GM23338 (cell line): ENCODE results near the gene PPP1R13L. TPM values are rescaled to one million over a fixed set of nuclear protein-coding genes. Genes with fewer than 3 reads are reported as not detected.

Source experiments
- ATAC-seq: fragments of 200-7000 bp; cut with Tn5 transposase; 3 replicates; pipeline ENCODE4 v1.9.1; 2020
- DNase-seq: peaks from one replicate; pipeline ENCODE4 v3.0.0-alpha.2; 2015; ENCODE audit warnings: low spot score
- H2AFZ ChIP-seq: fragments of 200-600 bp; sonication (generic); 2 replicates; pipeline ENCODE4 v1.8.0; 2016; ENCODE audit warnings: antibody characterized with exemption, mild to moderate bottlenecking, moderate library complexity
- H3F3A ChIP-seq: fragments of 200-600 bp; sonication (generic); replicated peaks from 2 replicates; pipeline ENCODE4 v1.8.0; 2017; ENCODE audit warnings: antibody characterized with exemption, mixed run types, low read depth
- H3K27ac ChIP-seq: fragments of 200-600 bp; sonication (generic); 2 replicates; pipeline ENCODE4 v1.6.1; 2016; ENCODE audit warnings: low read depth
- H3K27me3 ChIP-seq: fragments of 200-600 bp; sonication (generic); 2 replicates; pipeline ENCODE4 v1.8.0; 2016; ENCODE audit warnings: mild to moderate bottlenecking, mixed run types, moderate library complexity; ENCODE audit not compliant: insufficient read depth
- H3K36me3 ChIP-seq: fragments of 200-600 bp; sonication (generic); 2 replicates; pipeline ENCODE4 v1.8.0; 2016; ENCODE audit warnings: mild to moderate bottlenecking; ENCODE audit not compliant: insufficient read depth
- H3K4me1 ChIP-seq: fragments of 200-600 bp; sonication (generic); 2 replicates; pipeline ENCODE4 v1.8.0; 2016; ENCODE audit warnings: mild to moderate bottlenecking, moderate library complexity; ENCODE audit not compliant: insufficient read depth
- H3K4me2 ChIP-seq: fragments of 200-600 bp; sonication (generic); 2 replicates; pipeline ENCODE4 v1.7.1; 2017; ENCODE audit warnings: mixed run types
- H3K4me3 ChIP-seq: fragments of 200-600 bp; sonication (generic); 2 replicates; pipeline ENCODE4 v1.6.1; 2016; ENCODE audit warnings: mixed run types
- H3K79me2 ChIP-seq: fragments of 200-600 bp; sonication (generic); replicated peaks from 2 replicates; pipeline ENCODE4 v1.8.0; 2017; ENCODE audit warnings: mild to moderate bottlenecking; ENCODE audit not compliant: insufficient read depth
- H3K9me2 ChIP-seq: fragments of 200-600 bp; sonication (generic); 2 replicates; pipeline ENCODE4 v1.8.0; 2017; ENCODE audit not compliant: insufficient read depth
- H4K20me1 ChIP-seq: fragments of 200-600 bp; sonication (generic); replicated peaks from 2 replicates; pipeline ENCODE4 v1.8.0; 2017; ENCODE audit warnings: mild to moderate bottlenecking; ENCODE audit not compliant: insufficient read depth
- H3K27ac Mint-ChIP-seq: 2 replicates; pipeline ENCODE4 v1.8.0; 2020; ENCODE audit warnings: inconsistent platforms, mild to moderate bottlenecking, moderate library complexity, mixed read lengths
- H3K27me3 Mint-ChIP-seq: 3 replicates; pipeline ENCODE4 v1.8.0; 2022; ENCODE audit warnings: low read depth, mild to moderate bottlenecking, moderate library complexity, mixed read lengths, inconsistent platforms; ENCODE audit not compliant: insufficient read depth, poor library complexity
- H3K36me3 Mint-ChIP-seq: 3 replicates; pipeline ENCODE4 v1.8.0; 2021; ENCODE audit warnings: low read depth, mild to moderate bottlenecking, inconsistent platforms, moderate library complexity, mixed read lengths
- H3K4me1 Mint-ChIP-seq: 3 replicates; pipeline ENCODE4 v1.8.0; 2020; ENCODE audit warnings: mild to moderate bottlenecking, inconsistent platforms, mixed read lengths
- H3K4me3 Mint-ChIP-seq: 3 replicates; pipeline ENCODE4 v1.8.0; 2021; ENCODE audit warnings: moderate library complexity, mild to moderate bottlenecking, inconsistent platforms, mixed read lengths
- H3K9me3 Mint-ChIP-seq: 3 replicates; pipeline ENCODE4 v1.8.0; 2020; ENCODE audit warnings: moderate library complexity, mild to moderate bottlenecking, inconsistent platforms, mixed read lengths
- CTCF ChIP-seq, 2 experiments: fragments of 200-600 bp in 1 of 2; sonication (generic) in 1 of 2; conservative IDR thresholded peaks; 2 replicates each; pipeline versions ENCODE4 v1.5.1 to v1.6.1; 2016 to 2017; ENCODE audit warnings: antibody characterized with exemption in 2 of 2, low read depth in 2 of 2, mild to moderate bottlenecking in 2 of 2, moderate library complexity in 1 of 2
- EZH2 ChIP-seq: fragments of 200-600 bp; sonication (generic); IDR thresholded peaks from one replicate; pipeline ENCODE4 v1.8.0; 2017; ENCODE audit warnings: antibody characterized with exemption, mild to moderate bottlenecking, low read depth; ENCODE audit not compliant: unreplicated experiment
- EZH2phosphoT487 ChIP-seq: fragments of 200-600 bp; sonication (generic); IDR thresholded peaks from one replicate; pipeline ENCODE4 v1.8.1; 2018; ENCODE audit warnings: antibody characterized with exemption; ENCODE audit not compliant: unreplicated experiment
- NANOG ChIP-seq: IDR thresholded peaks from 2 replicates; pipeline ENCODE4 v1.6.1; 2016; ENCODE audit warnings: antibody characterized with exemption, borderline replicate concordance
- STAT1 ChIP-seq: IDR thresholded peaks from one replicate; pipeline ENCODE4 v1.6.1; 2016; ENCODE audit warnings: antibody characterized with exemption; ENCODE audit not compliant: unreplicated experiment
- ZNF114 ChIP-seq: fragments of 250-450 bp; sonication (Bioruptor Pico); IDR thresholded peaks from 2 replicates; pipeline ENCODE4 v1.5.0; 2020; ENCODE audit warnings: mild to moderate bottlenecking, moderate library complexity
- ZNF331 ChIP-seq: fragments of 250-450 bp; sonication (Bioruptor Pico); IDR thresholded peaks from 2 replicates; pipeline ENCODE4 v1.5.0; 2020; ENCODE audit warnings: low read depth, mild to moderate bottlenecking, moderate library complexity
- polyA plus RNA-seq: library from polyadenylated mRNA; unstranded; fragments of >200 nt; fragmentation: Nextera tagmentation; extraction: Ambion mirVana; gene quantifications from 2 replicates; pipeline ENCODE4 v1.2.1, GENCODE V29; 2016
- total RNA-seq: library from RNA; depleted of rRNA; stranded (reverse); fragments of >200 nt; shearing (Covaris generic); gene quantifications from 2 replicates; pipeline ENCODE4 v1.2.3, GENCODE V29; 2014
- TF ChIP-seq, protein P1 (sequence below): IDR thresholded peaks from one replicate; pipeline ENCODE4 v1.6.1; 2018; ENCODE audit warnings: antibody characterized with exemption; ENCODE audit not compliant: unreplicated experiment

Gene PPP1R13L
- total and polyA plus RNA-seq, 2 experiments from 2014 or later: 9.6 to 15.5 TPM

DNA sequence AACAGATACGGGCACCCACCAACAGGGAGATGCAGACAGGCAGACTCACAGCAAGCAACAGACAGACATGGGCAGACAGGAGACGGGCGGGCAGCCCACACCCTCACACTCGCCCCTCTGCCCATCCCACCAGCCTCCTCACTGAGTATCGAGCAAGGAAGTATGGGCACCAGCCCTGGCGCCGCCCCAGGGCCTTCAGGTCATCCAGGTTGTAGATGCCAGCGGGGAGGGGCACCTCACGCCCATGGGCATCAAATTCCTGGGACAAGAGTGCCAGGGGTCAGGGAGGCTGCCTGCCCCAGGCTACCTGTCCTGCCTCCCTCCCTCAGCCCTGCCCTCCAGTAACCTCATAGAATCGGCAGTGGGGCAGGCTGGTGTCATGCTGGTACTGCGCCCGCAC is 40.2 kb downstream of the PPP1R13L start:
- H3K36me3 ChIP-seq: peaks cover 24% of the 10 kb centered on the region

More for the DNA sequence above, 40.2 kb downstream of the PPP1R13L start:
- H3K27ac ChIP-seq: no peak overlapping the region
- peaks cover 15% of the 10 kb centered on the region for H3K27me3 Mint-ChIP-seq
- peaks cover 23% of the 10 kb centered on the region for H3K79me2 ChIP-seq
- peaks cover 46% of the 10 kb centered on the region for H3K36me3 Mint-ChIP-seq
- no peak overlapping the region for H3K4me3 Mint-ChIP-seq
- peaks cover 15% of the 10 kb centered on the region for H4K20me1 ChIP-seq
- H3K4me1 ChIP-seq: peaks cover 7% of the 10 kb centered on the region; the same call in 1 of the 2 replicates
- H3K9me2 ChIP-seq: no peaks in the 10 kb centered on the region
- DNase-seq (no peak), ATAC-seq (no peak)
- no peaks in the 10 kb centered on the region for H3K27me3 ChIP-seq
- no peak overlapping the region for H3K4me3 ChIP-seq
- H3K4me2 ChIP-seq: no peak overlapping the region
- H3F3A ChIP-seq: peaks cover 3% of the 10 kb centered on the region
- no peak overlapping the region for H3K27ac Mint-ChIP-seq
- peaks cover 7% of the 10 kb centered on the region for H3K4me1 Mint-ChIP-seq
- no peak for TF ChIP-seq ZNF331 (CRISPR knock-in tag)
- TF ChIP-seq ZNF114: no peak
- TF ChIP-seq, protein P1, sequence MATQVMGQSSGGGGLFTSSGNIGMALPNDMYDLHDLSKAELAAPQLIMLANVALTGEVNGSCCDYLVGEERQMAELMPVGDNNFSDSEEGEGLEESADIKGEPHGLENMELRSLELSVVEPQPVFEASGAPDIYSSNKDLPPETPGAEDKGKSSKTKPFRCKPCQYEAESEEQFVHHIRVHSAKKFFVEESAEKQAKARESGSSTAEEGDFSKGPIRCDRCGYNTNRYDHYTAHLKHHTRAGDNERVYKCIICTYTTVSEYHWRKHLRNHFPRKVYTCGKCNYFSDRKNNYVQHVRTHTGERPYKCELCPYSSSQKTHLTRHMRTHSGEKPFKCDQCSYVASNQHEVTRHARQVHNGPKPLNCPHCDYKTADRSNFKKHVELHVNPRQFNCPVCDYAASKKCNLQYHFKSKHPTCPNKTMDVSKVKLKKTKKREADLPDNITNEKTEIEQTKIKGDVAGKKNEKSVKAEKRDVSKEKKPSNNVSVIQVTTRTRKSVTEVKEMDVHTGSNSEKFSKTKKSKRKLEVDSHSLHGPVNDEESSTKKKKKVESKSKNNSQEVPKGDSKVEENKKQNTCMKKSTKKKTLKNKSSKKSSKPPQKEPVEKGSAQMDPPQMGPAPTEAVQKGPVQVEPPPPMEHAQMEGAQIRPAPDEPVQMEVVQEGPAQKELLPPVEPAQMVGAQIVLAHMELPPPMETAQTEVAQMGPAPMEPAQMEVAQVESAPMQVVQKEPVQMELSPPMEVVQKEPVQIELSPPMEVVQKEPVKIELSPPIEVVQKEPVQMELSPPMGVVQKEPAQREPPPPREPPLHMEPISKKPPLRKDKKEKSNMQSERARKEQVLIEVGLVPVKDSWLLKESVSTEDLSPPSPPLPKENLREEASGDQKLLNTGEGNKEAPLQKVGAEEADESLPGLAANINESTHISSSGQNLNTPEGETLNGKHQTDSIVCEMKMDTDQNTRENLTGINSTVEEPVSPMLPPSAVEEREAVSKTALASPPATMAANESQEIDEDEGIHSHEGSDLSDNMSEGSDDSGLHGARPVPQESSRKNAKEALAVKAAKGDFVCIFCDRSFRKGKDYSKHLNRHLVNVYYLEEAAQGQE: no peak
- no peak for TF ChIP-seq EZH2phosphoT487
- no peak for TF ChIP-seq CTCF (conservative IDR thresholded peaks at IDR 0.05; ENCODE audit: low read depth in 2 of 2)
- TF ChIP-seq EZH2: no peak
- no peak for TF ChIP-seq NANOG
- TF ChIP-seq STAT1: no peak
- H3K9me3 Mint-ChIP-seq: no peaks in the 10 kb centered on the region
- no peak overlapping the region for H2AFZ ChIP-seq
